ENCODE measurements around the gene RMI2.
"Not testable (repeated sequence)": the region's sequence is repeated elsewhere in the genome, so short reads cannot be mapped to it uniquely, and the experiment has no call there.

RMI2 gene

GRCh38 chr16:11345040-11345862 is at the start of gene RMI2:
Gene RMI2, plus strand, starts transcription at chr16:11345459. Its CDS starts 13 bp downstream, at chr16:11345472.
- peak; percentile 91 for DNase-seq (ENCODE audit: low read depth in 2 of 2)

DNA sequence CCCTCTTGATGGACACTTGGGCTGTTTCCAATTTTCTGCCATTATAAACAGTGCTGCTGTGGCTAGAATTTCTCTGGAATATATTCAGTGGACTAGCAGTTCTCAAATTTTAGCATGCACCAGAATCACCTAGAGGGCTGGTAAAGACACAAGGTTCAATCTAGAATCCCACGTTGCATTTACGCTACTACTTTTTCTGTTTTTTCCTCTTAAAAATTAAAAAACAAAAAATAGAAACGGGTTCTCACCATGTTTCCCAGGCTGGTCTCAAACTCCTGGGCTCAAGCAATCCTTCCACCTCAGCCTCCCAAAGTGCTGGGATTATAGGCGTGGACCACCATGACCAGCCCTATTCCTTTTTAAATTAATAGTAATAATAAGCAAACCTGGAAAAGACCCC is 49.6 kb upstream of the RMI2 start:
- no peak for DNase-seq (ENCODE audit: low read depth in 2 of 2)

- DNase-seq (ENCODE audit: low read depth in 2 of 2), result no peak
Measured at GRCh38 chr16:11296351-11296705, 48.9 kb upstream of the RMI2 start.

DNA sequence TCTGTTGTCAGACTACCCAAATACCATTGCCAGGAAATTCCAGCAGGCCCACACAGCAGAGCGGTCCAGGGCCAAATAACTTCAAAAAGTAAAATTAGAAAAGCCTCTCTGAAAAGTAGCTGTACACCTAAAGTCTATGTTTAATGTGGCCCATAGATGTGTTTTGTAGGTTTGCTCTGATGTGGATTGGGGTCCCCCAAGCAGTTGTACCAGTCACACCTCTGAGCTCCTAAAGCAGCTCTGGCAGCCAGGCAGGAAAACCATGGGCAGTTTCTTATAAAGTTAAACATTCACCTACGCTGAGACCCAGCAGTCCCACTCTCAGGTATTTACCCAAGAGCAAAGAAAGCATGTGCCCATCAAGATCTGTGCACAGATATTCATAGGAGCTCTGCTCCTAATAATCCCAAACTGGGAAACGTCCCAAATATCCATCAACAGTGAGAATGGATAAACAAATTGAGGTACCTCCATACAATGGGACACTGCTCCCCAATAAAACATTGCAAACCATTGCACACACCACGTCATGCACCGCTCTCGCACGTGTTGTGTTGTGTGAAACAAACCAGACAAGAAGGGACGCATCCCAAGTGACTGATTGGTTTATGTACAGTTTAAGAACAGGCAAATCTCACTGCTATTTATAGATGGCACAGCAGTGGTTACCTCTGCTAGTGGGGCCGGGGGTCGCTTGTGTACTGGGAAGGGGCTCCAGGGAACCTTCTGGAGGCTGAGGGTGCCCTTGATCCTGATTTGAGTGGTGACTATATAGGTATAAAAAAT is 48.4 kb upstream of the RMI2 start:
- DNase-seq (ENCODE audit: low read depth in 2 of 2), result no peak

- peak; percentile 43 to 45 for DNase-seq (ENCODE audit: low read depth in 2 of 2)
Measured at GRCh38 chr16:11297492-11298142, 47.6 kb upstream of the RMI2 start.

DNA sequence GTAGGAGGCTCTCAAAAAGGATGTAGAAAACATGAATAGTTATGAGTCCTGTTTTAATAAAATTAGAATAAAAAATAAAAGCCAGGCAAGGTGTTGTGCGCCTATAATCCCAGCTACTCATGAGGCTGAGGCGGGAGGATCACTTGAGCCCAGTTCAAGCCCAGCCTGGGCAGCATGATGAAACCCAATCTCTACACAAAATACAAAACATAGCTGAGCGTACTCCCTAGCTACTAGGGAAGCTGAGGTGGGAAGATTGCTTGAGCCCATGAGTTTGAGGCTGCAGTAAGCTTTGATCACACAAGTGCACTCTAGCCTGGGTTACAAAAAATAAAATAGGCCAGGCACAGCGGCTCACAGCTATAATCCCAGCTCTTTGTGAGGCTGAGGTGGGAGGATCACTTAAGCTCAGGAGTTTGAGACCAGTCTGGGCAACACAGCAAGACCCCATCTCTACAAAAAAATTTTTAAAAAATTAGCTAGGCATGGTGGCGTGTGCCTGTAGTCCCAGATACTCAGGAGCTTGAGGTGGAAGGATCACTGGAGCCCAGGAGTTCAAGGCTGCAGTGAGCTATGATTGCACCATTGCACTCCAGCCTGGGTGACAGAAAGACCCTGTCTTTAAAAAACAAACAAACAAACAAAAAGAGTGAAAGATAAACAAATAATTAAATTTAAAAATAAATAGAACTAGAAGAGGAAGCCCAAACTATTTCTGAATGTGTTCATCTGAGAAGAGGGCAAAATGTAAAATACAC is 46.9 kb upstream of the RMI2 start:
- DNase-seq (ENCODE audit: low read depth in 2 of 2), result no peak

- not testable (repeated sequence) for DNase-seq (ENCODE audit: low read depth in 2 of 2)
Measured at GRCh38 chr16:11298950-11299547, 46.2 kb upstream of the RMI2 start.

DNA sequence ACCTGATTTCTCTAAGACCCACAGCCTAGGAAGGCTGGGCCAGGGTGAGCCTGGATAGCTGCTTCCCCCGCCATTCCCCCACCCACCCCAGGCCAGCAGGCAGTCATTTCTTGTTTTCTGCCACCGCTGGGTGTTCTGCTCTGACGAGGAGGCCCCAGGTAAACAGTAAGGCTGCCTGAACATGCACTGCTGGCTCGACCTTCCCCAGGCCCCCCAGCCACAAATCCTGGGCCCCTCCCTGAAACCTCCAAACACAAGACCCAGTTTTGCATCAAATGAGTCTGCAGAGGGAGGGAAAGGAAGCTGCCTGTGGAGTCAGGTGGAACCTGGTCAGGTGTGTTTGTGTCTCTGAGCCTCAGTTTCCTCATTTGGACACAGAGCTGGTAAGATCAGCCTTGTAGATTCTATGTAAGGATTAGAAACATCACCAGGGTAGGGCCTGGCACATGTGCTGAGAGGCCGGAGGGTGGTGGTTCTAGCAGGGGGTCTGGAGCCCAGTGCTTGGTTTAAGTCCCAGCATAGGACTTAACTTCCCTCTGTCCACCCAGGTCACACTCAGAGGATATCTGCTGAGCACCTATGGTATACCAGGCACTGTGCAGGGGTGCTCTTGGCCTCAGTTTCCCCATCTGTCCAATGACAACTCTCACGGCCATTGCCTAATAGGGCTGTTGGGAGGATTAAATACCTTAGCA is 45.2 kb upstream of the RMI2 start:
- no peak for DNase-seq (ENCODE audit: low read depth in 2 of 2)

DNA sequence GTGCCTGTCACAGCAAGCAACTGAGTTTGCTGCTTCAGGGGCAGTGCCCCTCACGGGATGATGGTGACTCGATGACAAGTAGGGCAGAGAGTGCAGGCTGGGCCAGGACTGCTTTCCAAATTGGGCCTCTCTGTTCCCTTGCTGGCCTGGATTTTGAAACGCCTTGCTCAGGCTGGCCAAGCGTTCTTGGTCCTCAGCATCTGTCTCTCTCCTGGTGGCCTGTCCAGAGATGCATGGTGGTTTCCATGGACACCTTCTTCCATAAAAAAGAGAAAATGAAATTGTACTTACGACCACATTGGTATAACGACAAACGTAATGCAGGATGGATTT is 44.7 kb upstream of the RMI2 start:
- DNase-seq (ENCODE audit: low read depth in 2 of 2), result no peak

- DNase-seq (ENCODE audit: low read depth in 2 of 2), result no peak
Measured at GRCh38 chr16:11301645-11302501, 43.4 kb upstream of the RMI2 start.

- DNase-seq (ENCODE audit: low read depth in 2 of 2), result no peak
Measured at GRCh38 chr16:11302977-11303376, 42.3 kb upstream of the RMI2 start.

DNA sequence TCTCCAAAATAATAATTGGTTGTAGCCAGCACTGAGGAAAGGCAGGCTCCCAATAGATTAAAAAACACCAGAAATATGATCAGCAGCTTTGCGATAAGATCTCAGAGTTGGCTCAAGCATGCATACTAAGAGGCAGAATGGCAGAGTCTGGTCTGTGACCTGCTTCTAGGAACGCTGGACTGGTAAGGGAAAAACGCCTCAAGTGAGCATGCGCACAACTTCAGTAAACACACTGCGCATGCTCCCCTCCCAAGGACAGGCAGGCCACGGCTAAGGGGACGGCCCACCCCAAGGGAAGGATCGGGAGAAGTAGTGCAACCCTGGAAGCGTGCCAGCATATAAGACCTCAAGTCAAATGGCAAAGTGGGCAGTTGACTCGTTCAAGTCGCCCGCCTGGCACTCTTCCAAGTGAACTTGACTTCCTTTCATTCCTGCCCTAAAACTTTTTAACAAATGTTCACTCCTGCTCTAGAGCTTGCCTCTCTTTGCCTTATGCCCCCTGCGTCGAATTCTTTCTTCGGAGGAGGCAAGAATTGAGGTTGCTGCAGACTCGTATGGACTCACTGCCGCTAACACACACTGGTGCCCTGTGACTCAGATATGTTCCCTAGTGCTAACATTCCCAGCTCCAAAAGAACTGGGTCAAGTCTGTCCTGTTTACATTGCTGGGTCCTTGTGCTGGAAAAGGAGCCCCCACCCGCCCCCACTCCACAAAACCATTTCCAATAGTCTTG is 41.7 kb upstream of the RMI2 start:
- no peak for DNase-seq (ENCODE audit: low read depth in 2 of 2)

DNA sequence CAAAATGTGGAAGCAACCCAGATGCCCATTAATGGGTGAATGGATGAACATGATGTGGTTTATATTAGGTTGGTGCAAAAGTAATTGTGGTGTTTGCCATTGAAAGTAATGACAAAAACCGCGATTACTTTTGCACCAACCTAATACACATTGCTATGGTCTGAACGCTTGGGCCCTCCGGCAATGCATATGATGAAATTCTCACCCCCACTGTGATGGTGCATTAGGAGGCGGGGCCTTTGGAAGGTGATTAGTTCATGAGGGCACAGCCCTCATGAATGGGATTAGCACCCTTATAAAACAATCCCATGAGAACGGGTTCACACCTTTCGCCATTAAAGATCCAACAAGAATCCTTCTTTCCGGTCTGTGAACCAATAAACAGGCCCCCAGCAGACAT is 38.9 kb upstream of the RMI2 start:
- DNase-seq (ENCODE audit: low read depth in 2 of 2), result no peak

DNA sequence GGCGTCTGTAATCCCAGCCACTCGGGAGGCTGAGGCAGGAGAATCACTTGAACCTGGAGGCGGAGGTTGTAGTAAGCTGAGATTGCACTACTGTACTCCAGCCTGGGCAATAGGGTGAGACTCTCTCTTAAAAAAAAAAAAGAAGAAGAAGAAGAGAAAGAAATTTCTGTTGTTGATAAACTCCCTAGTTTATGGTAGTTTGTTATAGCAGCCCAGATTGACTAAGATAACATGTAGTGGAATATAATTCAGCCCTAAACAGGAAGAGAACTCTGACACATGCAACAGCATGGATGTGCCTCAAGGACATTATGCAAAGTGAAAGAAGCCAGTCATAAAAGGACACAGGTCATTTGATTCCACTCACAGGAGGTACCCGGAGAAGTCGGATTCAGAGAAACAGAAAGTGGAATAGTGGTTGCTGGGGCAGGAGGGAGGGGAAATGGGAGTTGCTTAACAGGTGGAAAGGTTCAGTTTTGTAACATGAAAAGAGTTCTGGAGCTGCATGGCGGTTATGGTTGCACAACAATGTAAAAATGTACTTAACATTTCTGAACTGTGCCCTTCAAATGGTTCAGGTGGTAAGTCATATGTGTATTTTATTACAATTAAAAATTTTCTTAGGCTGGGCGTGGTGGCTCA is 38.1 kb upstream of the RMI2 start:
- no peak for DNase-seq (ENCODE audit: low read depth in 2 of 2)

DNA sequence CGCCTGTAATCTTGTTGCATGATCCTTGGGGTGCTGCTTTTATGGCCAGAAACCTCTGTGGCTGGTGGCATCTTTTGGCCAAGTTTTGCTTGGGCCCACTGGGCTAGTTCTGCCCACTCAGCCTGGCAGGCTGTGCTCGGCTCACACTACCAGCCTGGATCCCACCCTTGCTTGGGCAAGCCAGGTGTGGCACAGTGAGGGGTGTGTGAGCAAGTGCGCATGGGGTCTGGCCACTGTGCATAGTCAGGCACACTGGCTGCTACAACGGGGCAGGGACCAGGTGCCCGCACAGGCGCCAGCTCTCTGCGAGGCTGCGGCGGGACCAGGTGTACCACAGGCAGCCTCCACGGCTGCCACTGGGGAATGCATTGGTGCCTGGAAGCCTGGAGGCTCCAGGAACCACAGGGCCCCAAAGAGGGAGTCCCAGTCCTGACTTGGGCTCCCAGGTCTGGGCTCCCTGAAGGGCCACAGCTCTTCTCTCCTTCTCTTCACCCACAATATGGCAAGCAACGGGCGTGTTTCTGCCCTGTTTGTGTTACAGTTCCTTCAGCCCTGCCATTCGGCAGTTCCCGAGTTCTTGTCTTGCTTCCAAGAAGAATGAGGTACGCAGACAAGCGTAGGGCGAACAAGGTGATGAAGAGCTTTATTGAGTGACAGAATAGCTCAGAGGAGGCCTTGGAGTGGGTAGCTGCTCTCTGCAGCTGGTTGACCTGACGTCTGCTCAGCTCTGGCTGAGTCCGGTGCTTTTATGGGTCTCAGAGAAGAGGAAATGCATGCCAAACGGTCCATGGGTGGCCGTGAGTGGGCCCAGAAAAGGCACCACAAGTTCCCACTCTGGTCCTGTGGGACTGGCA is 37.4 kb upstream of the RMI2 start:
- no peak for DNase-seq (ENCODE audit: low read depth in 2 of 2)

DNA sequence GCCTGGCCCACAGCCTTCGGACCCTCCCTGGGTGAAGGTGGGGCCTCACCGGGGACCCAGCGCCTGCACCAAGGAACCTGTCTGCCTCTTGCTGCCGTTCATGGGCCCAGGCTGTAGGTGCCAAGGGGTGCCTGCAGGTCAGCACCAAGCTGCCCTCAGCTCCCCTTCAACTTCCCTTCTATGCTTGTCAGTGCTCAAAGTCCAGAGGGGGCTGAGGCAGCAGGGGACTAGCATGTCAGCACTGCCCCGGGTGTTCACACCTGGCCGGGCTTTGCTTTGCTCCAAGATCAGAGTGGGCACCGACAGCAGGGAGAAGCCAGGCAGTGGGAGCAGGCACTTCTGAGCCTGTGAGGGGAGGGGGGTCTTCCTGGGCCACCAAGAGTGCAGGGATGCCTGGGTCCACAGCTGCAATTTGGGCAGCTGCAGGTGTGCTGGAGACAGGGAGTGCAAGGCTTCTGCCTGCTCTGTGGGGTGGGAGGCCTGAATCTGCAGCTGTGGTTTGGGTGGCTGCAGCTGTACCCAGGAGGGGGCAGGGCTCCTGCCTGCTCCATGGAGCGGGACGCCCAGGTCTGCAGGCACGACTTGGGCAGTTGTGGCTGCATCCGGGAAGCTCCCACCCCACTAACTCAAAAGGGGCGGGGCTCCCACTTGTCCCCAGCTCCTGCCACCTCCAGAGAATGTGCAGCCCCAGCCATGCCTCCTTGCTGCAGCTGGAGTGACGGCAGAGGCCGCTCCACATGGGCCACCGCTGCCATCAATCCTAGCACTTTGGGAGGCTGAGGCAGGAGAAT is 36.6 kb upstream of the RMI2 start:
- DNase-seq (ENCODE audit: low read depth in 2 of 2), result no peak
